Upper lobe of right lung (tissue), 1 donor: Measurements from ENCODE around the gene RAD1. TPM values are rescaled to one million over a fixed set of nuclear protein-coding genes. Genes with fewer than 3 reads are reported as not detected.

Experiments
- ATAC-seq: fragments of 200-7000 bp; cut with Tn5 transposase; one replicate; pipeline ENCODE4 v1.9.1; 2020; ENCODE audit warnings: mild to moderate bottlenecking, moderate library complexity
- DNase-seq: peaks from one replicate; pipeline ENCODE4 v3.0.0-alpha.2; 2020
- H3K27ac ChIP-seq: fragments of 200-600 bp; one replicate; pipeline ENCODE4 v1.8.0; 2022
- H3K27me3 ChIP-seq: fragments of 200-600 bp; one replicate; pipeline ENCODE4 v1.8.0; 2022; ENCODE audit warnings: mild to moderate bottlenecking
- H3K36me3 ChIP-seq: fragments of 200-600 bp; one replicate; pipeline ENCODE4 v1.8.0; 2022
- H3K4me1 ChIP-seq: fragments of 200-600 bp; one replicate; pipeline ENCODE4 v1.8.0; 2022
- H3K4me3 ChIP-seq: fragments of 200-600 bp; one replicate; pipeline ENCODE4 v1.8.0; 2022; ENCODE audit warnings: mild to moderate bottlenecking
- H3K9me3 ChIP-seq: fragments of 200-600 bp; one replicate; pipeline ENCODE4 v1.8.0; 2022
- intact Hi-C: fragments of 100-400 bp; cut with DNase I; formaldehyde crosslinking; loops from one replicate; pipeline ENCODE4 v1.11.0; 2022
- total RNA-seq: library from RNA; stranded (reverse); fragmentation: NEBNext Ultra II Directional; extraction: Animal tissue kit (Norgen Biotek cat#: 25700); gene quantifications from one replicate; pipeline ENCODE4 v1.2.1, GENCODE V29; 2021
- TF ChIP-seq, protein P1 (sequence below): fragments of 200-600 bp; IDR thresholded peaks from one replicate; pipeline ENCODE4 v1.8.0; 2022; ENCODE audit warnings: antibody characterized with exemption
- donor health status: DM: no; HTN: yes; CAD: no; lungs with severe emphysema.

Gene RAD1
- total RNA-seq, 1 donor from 2014 or later: 29.1 TPM

- Histone ChIP-seq H3K27me3 (no peaks in the 10 kb centered on the region), H3K36me3 (no peaks in the 10 kb centered on the region), H3K4me3 (no peak overlapping the region), H3K4me1 (no peaks in the 10 kb centered on the region), H3K9me3 (no peaks in the 10 kb centered on the region), H3K27ac (no peak overlapping the region)
- TF ChIP-seq, protein P1, sequence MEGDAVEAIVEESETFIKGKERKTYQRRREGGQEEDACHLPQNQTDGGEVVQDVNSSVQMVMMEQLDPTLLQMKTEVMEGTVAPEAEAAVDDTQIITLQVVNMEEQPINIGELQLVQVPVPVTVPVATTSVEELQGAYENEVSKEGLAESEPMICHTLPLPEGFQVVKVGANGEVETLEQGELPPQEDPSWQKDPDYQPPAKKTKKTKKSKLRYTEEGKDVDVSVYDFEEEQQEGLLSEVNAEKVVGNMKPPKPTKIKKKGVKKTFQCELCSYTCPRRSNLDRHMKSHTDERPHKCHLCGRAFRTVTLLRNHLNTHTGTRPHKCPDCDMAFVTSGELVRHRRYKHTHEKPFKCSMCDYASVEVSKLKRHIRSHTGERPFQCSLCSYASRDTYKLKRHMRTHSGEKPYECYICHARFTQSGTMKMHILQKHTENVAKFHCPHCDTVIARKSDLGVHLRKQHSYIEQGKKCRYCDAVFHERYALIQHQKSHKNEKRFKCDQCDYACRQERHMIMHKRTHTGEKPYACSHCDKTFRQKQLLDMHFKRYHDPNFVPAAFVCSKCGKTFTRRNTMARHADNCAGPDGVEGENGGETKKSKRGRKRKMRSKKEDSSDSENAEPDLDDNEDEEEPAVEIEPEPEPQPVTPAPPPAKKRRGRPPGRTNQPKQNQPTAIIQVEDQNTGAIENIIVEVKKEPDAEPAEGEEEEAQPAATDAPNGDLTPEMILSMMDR: no peak
- DNase-seq: no peak
- no peak for ATAC-seq
- intact Hi-C loops: no loop called here
Measured at GRCh38 chr5:34865091-34865490, 50.2 kb downstream of the RAD1 start.

DNA sequence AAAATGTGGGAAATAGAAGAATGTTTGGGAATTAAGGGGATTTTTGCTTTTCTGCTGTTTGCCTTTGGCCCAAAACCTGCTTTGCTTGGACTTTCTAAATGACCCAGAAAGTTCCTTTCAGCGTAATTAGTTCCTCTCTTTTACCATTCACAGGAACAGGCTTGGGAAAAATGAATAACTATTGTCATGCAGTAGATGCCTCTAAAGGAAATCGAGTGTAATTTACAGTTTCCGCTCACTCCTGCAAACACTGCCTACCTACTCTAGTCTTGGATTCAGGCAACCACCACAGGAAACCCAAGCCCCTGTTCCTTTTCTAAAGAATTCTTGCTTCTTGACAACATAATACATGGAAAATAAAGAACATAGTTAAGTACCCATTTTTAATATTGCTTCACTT is 51.4 kb downstream of the RAD1 start:
- H3K4me1 ChIP-seq: no peaks in the 10 kb centered on the region
- no peak overlapping the region for H3K4me3 ChIP-seq
- no peak for DNase-seq
- no peak for ATAC-seq
- intact Hi-C loops: no loop called here
- TF ChIP-seq, protein P1: no peak
- no peaks in the 10 kb centered on the region for H3K27me3 ChIP-seq
- H3K9me3 ChIP-seq: no peaks in the 10 kb centered on the region
- H3K27ac ChIP-seq: no peak overlapping the region
- no peaks in the 10 kb centered on the region for H3K36me3 ChIP-seq

DNA sequence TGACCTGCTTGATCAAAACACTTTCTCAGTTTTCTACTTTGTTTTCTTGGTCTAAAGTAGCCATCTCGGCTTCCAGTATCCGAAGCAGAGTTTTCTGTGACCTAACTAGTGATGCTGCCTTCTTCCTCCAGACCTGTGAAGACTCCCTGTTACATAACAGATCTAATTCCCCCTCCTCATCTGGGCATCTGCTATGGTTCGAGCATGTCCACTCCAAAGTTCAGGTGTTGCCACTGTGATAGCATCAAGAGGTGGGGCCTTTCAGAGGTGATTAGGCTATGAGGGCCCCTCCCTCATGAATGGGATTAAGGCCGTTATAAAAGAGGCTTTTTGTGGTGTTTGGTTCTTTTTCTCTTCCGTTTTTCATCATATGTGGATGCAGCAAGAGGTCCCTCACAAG is 56.1 kb downstream of the RAD1 start:
- TF ChIP-seq, protein P1: no peak
- DNase-seq (no peak), ATAC-seq (no peak)
- intact Hi-C loops: no loop called here
- Histone ChIP-seq H3K27me3 (no peaks in the 10 kb centered on the region), H3K36me3 (no peaks in the 10 kb centered on the region), H3K27ac (no peak overlapping the region), H3K4me1 (no peaks in the 10 kb centered on the region), H3K4me3 (no peak overlapping the region), H3K9me3 (no peaks in the 10 kb centered on the region)

GRCh38 chr5:34858790-34859189 is 56.5 kb downstream of the RAD1 start:
- Histone ChIP-seq H3K9me3 (no peaks in the 10 kb centered on the region), H3K27me3 (no peaks in the 10 kb centered on the region), H3K27ac (no peak overlapping the region), H3K36me3 (no peaks in the 10 kb centered on the region), H3K4me3 (no peak overlapping the region), H3K4me1 (no peaks in the 10 kb centered on the region)
- intact Hi-C loops: no loop called here
- TF ChIP-seq, protein P1: no peak
- DNase-seq (no peak), ATAC-seq (peak; percentile 44)

- no peak for ATAC-seq
- Histone ChIP-seq H3K4me1 (no peaks in the 10 kb centered on the region), H3K27me3 (no peaks in the 10 kb centered on the region), H3K4me3 (no peak overlapping the region), H3K9me3 (no peaks in the 10 kb centered on the region), H3K27ac (no peak overlapping the region), H3K36me3 (no peaks in the 10 kb centered on the region)
- intact Hi-C loops: no loop called here
- TF ChIP-seq, protein P1: no peak
- no peak for DNase-seq
Measured at GRCh38 chr5:34857894-34858293, 57.4 kb downstream of the RAD1 start.

DNA sequence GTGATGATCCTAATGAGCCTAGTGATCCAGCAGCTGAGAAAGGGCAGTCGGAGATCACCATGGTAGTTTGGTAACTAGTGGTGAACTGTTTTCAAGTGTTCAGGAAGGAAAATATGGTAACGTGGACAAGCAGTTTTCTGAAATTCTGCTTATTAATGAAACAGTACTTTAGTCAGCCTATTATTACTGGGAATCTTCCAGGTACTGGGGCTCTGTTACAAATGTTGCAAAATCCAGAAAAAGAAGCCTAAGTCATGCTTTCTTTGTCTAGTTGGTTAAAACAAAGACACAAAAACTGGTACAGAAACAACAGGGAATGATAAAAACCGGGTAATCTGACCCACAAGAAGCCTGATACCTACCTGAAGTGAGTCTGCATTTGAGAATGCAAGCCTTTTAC is 58.1 kb downstream of the RAD1 start:
- Histone ChIP-seq H3K9me3 (no peaks in the 10 kb centered on the region), H3K36me3 (no peaks in the 10 kb centered on the region), H3K4me3 (no peak overlapping the region), H3K4me1 (no peaks in the 10 kb centered on the region), H3K27ac (no peak overlapping the region), H3K27me3 (no peaks in the 10 kb centered on the region)
- TF ChIP-seq, protein P1: no peak
- DNase-seq: no peak
- no peak for ATAC-seq
- intact Hi-C loops: no loop called here
